Activated CD8-positive, alpha-beta memory T cell treated with anti-CD3 and anti-CD28 coated beads, Interleukin-2, amount 10 ng/mL, durations not matched to agents 7 days and 5 days (primary cell): Measurements from ENCODE around the gene LRP1B. TPM values are rescaled to one million over a fixed set of nuclear protein-coding genes. Genes with fewer than 3 reads are reported as not detected.

ENCODE experiments used
- ATAC-seq: fragments of 150-1000 bp; cut with Tn5 transposase; one replicate; pipeline ENCODE4 v1.10.0; 2021; ENCODE audit warnings: moderate library complexity
- CTCF ChIA-PET: fragments of 350-600 bp; sonication (Branson Sonifier 250); formaldehyde crosslinking; loops from one replicate; lab custom pipeline; 2021; ENCODE audit warnings: antibody characterized with exemption; lab: Charles Lee
- DNase-seq: peaks from one replicate; pipeline ENCODE4 v3.0.0-alpha.2; 2020
- H3K27ac Mint-ChIP-seq: one replicate; pipeline ENCODE4 v1.8.0; 2021; ENCODE audit warnings: mild to moderate bottlenecking, mixed read lengths
- H3K27me3 Mint-ChIP-seq: one replicate; pipeline ENCODE4 v1.8.0; 2021; ENCODE audit warnings: mixed read lengths
- H3K36me3 Mint-ChIP-seq: one replicate; pipeline ENCODE4 v1.8.0; 2021; ENCODE audit warnings: mild to moderate bottlenecking, mixed read lengths
- H3K4me1 Mint-ChIP-seq: one replicate; pipeline ENCODE4 v1.8.0; 2021; ENCODE audit warnings: mixed read lengths
- H3K4me3 Mint-ChIP-seq: one replicate; pipeline ENCODE4 v1.8.0; 2021; ENCODE audit warnings: mild to moderate bottlenecking, moderate library complexity, mixed read lengths
- H3K9me3 Mint-ChIP-seq: one replicate; pipeline ENCODE4 v1.8.0; 2022; ENCODE audit warnings: low read depth, mixed read lengths
- total RNA-seq, 2 experiments: library from RNA; stranded (reverse); gene quantifications; one replicate each; pipeline ENCODE4 v1.2.3, GENCODE V29; 2021

The LRP1B gene
- total RNA-seq, 2 experiments from 2014 or later, result not detected

DNA sequence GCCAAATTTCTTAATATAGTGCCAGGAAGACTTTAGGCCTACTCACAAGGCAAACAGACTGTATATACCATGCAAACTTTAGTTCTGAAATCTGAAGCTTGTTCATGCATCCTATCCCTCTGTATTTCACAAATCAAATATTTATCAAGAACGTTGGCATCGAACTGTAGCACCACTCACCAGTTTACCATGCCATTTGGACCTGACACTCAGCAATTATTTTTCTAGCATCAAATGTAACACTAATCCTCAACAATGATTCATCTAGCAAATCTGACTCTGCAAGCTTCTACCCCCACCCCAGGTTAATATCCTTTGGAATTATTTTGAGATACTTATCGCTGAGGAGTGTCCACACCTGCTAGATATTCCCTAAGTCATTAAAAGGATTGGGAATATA, 1506.6 kb downstream of the LRP1B start:
- no peak for DNase-seq
- CTCF ChIA-PET, result no interaction called here
- no peaks in the 10 kb centered on the region for H3K4me1 Mint-ChIP-seq
- no peak overlapping the region for H3K27ac Mint-ChIP-seq
- no peak overlapping the region for H3K4me3 Mint-ChIP-seq
- no peak for ATAC-seq
- no peaks in the 10 kb centered on the region for H3K27me3 Mint-ChIP-seq
- H3K9me3 Mint-ChIP-seq, result peaks cover 9% of the 10 kb centered on the region
- no peaks in the 10 kb centered on the region for H3K36me3 Mint-ChIP-seq

DNA sequence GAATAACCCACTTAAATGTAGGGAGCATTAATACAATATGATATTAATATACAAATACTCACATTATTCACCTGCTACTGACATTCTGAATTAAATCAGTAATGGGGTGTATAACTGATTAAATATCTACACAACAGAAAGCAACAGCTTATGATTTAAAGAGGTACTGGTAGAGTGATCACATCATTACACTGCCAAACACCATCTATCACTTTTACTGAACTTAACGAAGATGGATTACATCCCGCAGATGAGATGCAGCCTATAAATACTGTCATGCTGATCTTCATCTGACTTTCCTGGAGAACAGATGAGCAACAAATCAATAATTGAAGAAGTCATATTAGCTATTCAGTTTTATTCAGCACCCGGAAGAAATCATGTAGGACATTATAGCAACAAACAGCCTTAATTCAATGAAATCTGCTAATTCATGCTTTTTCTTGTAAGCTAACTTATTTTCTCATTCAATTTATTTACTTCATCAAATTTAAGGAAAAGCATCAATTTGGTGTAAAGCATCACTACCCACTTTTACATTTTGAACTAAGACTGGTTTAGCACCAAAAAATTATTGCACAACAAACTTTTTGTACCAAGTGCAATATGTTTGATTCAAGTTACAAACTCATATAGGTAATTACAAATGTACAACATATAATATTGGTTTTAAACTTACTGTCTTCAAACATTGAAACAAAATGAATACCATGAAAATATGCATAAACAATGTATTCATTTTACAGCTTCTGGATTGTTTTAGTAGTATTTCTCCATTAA, 1509.0 kb downstream of the LRP1B start:
- Mint-ChIP-seq H3K27ac (no peak overlapping the region), H3K36me3 (no peaks in the 10 kb centered on the region), H3K27me3 (no peaks in the 10 kb centered on the region), H3K4me1 (no peaks in the 10 kb centered on the region), H3K4me3 (no peak overlapping the region), H3K9me3 (peaks cover 2% of the 10 kb centered on the region)
- CTCF ChIA-PET, result no interaction called here
- ATAC-seq, result no peak
- DNase-seq, result no peak

DNA sequence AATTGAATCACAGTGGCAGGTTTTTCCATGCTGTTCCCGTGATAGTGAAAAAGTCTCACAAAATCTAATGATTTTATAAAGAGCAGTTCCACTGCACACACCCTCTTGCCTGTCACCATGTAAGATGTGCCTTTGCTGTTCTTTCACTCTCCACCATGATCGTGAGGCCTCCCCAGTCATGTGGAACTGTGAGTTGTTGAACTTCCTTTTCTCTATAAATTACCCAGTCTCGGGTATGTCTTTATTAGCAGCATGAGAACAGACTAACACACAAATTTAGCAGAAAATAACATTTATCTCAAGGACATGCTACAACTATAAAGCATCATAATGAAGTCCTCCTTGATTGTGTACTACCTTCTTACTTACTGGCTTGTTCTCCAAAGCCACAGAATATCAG, 1526.0 kb downstream of the LRP1B start:
- no peak overlapping the region for H3K4me3 Mint-ChIP-seq
- H3K36me3 Mint-ChIP-seq, result no peaks in the 10 kb centered on the region
- ATAC-seq (no peak), DNase-seq (no peak)
- no peaks in the 10 kb centered on the region for H3K27me3 Mint-ChIP-seq
- no peak overlapping the region for H3K27ac Mint-ChIP-seq
- no peaks in the 10 kb centered on the region for H3K4me1 Mint-ChIP-seq
- peaks cover 6% of the 10 kb centered on the region for H3K9me3 Mint-ChIP-seq
- CTCF ChIA-PET, result no interaction called here

DNA sequence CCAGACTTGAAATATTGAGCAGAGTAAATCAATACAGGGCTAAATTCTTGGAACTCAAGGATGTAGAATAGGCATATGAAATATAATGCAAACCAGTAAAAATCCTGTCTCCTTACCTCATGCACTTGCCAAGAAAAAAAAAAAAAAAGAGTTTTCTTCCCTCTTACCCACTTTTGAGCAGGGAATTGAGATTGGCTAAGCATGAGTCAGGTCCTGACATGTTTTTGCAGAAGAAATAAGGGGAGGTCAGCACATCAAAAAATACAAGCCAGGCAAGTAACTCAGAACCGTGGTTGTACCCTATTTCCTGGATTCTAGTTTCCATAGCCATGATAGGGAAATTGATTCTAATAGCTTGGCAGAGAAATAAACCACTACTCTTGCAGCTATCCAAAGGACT, 1526.7 kb downstream of the LRP1B start:
- ATAC-seq, result no peak
- Mint-ChIP-seq H3K4me1 (no peaks in the 10 kb centered on the region), H3K9me3 (peaks cover 2% of the 10 kb centered on the region), H3K36me3 (no peaks in the 10 kb centered on the region), H3K4me3 (no peak overlapping the region), H3K27me3 (no peaks in the 10 kb centered on the region), H3K27ac (no peak overlapping the region)
- no peak for DNase-seq
- CTCF ChIA-PET, result no interaction called here

DNA sequence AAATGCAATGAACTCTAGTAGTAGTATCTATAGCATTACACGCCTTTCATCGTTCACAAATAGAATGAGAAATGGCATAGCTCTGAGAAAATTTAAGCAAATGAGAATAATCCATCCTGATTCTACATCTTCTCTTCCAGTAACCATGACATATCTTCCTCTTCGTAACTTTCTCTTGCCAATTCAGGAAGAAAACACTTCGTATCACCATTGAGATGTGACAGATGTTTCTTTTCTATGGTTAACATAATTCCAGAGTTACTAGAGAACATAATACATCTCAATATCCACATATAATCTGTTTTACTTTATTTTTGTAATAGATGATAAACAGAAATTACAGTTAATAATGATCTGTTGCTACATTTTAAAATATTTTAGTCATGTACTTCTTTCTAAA, 1527.4 kb downstream of the LRP1B start:
- DNase-seq (no peak), ATAC-seq (no peak)
- CTCF ChIA-PET, result no interaction called here
- no peaks in the 10 kb centered on the region for H3K36me3 Mint-ChIP-seq
- no peak overlapping the region for H3K4me3 Mint-ChIP-seq
- H3K9me3 Mint-ChIP-seq, result peaks cover 2% of the 10 kb centered on the region
- no peaks in the 10 kb centered on the region for H3K4me1 Mint-ChIP-seq
- H3K27me3 Mint-ChIP-seq, result no peaks in the 10 kb centered on the region
- no peak overlapping the region for H3K27ac Mint-ChIP-seq

DNA sequence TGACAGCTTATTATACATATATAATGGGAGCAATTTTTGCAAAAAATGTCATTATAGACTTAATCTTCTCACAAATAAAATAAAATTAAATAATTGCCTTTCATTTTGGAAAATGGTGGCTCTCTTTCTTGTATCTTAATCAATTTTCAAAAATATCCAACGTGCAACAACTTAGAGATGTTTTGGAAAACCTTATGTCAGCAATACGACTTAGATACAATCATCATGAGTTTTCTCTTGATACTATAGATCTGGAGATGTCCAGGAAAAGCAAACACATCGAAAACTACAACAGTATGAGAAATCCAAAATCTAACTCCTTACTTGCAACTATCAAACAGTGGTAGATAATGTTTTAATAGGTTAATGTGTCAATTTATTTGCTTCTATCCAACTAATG, 1529.0 kb downstream of the LRP1B start:
- Mint-ChIP-seq H3K9me3 (peaks cover 2% of the 10 kb centered on the region), H3K4me3 (no peak overlapping the region), H3K27ac (no peak overlapping the region), H3K27me3 (no peaks in the 10 kb centered on the region), H3K4me1 (no peaks in the 10 kb centered on the region), H3K36me3 (no peaks in the 10 kb centered on the region)
- CTCF ChIA-PET, result no interaction called here
- no peak for ATAC-seq
- no peak for DNase-seq

DNA sequence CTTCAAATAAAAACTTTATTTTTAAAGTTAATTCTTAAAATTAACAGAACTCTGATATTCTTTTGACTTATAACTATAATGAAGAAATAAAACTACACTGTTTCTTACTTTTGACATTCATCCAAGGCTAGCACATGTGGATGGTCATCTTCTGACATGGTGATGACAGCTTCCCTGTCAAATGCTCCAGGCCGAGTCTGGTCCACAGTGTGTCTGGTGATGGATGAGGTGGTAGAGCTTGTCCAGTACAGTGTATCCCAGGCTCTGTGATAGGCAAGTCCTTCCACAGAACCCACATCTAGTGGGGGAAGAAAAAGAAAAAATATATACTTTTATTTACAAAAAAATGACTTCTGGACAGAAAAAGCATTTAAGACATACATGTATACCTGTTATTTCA, 1529.5 kb downstream of the LRP1B start:
- no peaks in the 10 kb centered on the region for H3K4me1 Mint-ChIP-seq
- H3K9me3 Mint-ChIP-seq, result peaks cover 3% of the 10 kb centered on the region
- ATAC-seq, result no peak
- H3K27ac Mint-ChIP-seq, result no peak overlapping the region
- H3K36me3 Mint-ChIP-seq, result no peaks in the 10 kb centered on the region
- no peak for DNase-seq
- H3K4me3 Mint-ChIP-seq, result no peak overlapping the region
- H3K27me3 Mint-ChIP-seq, result no peaks in the 10 kb centered on the region
- CTCF ChIA-PET, result no interaction called here

GRCh38 chr2:140600116-140600515, 1530.7 kb downstream of the LRP1B start:
- Mint-ChIP-seq H3K27me3 (no peaks in the 10 kb centered on the region), H3K36me3 (no peaks in the 10 kb centered on the region), H3K4me3 (no peak overlapping the region), H3K4me1 (no peaks in the 10 kb centered on the region), H3K27ac (no peak overlapping the region), H3K9me3 (peaks cover 4% of the 10 kb centered on the region)
- no peak for DNase-seq
- CTCF ChIA-PET, result no interaction called here
- ATAC-seq, result no peak

- CTCF ChIA-PET, result no interaction called here
- no peaks in the 10 kb centered on the region for H3K36me3 Mint-ChIP-seq
- no peak for ATAC-seq
- H3K4me1 Mint-ChIP-seq, result no peaks in the 10 kb centered on the region
- H3K27me3 Mint-ChIP-seq, result no peaks in the 10 kb centered on the region
- peaks cover 2% of the 10 kb centered on the region for H3K9me3 Mint-ChIP-seq
- no peak overlapping the region for H3K4me3 Mint-ChIP-seq
- no peak for DNase-seq
- H3K27ac Mint-ChIP-seq, result no peak overlapping the region
These were observed 1533.0 kb downstream of the LRP1B start for GRCh38 chr2:140597836-140598235.

DNA sequence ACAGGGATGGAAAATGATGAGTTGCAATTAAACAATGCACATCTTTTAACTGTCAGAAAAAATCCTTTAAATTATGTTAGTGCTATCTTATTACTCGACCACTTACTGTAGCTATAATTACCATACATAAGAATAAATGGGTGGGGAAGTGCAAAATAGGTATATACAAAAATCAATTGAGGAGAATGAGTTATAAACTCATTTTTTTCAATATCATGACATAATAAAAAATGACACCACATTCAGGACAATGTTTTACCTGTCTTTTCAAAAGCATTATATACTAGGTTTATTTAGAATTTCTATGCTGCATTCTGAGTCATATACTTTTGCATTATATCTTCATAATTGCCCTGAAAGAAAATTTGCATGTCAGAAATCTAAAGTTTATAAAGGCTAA, 1533.6 kb downstream of the LRP1B start:
- Mint-ChIP-seq H3K9me3 (peaks cover 2% of the 10 kb centered on the region), H3K4me3 (no peak overlapping the region), H3K27ac (no peak overlapping the region), H3K27me3 (no peaks in the 10 kb centered on the region), H3K4me1 (no peaks in the 10 kb centered on the region), H3K36me3 (no peaks in the 10 kb centered on the region)
- no peak for DNase-seq
- CTCF ChIA-PET, result no interaction called here
- no peak for ATAC-seq

GRCh38 chr2:140596447-140596846, 1534.4 kb downstream of the LRP1B start:
- Mint-ChIP-seq H3K4me3 (no peak overlapping the region), H3K36me3 (no peaks in the 10 kb centered on the region), H3K9me3 (peaks cover 2% of the 10 kb centered on the region), H3K4me1 (no peaks in the 10 kb centered on the region), H3K27ac (no peak overlapping the region), H3K27me3 (no peaks in the 10 kb centered on the region)
- DNase-seq (no peak), ATAC-seq (no peak)
- CTCF ChIA-PET, result no interaction called here

DNA sequence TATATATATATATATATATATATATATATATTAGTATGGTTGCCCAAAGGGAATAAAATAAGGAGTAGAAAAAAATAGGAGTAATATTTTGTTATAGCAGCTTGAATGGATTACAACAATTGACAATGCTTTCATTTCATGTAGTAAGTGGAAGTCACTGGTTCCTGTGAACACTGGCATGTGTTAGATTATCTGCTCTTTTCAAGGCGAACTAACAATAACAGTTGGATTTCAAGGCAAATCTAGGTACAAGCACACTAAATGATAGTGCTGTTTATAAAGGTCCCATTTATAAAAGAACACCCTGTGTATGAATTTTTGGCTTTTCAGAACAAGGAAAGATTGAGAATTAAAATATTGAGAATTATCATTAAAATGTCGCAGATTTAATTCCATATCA, 1535.7 kb downstream of the LRP1B start:
- CTCF ChIA-PET, result no interaction called here
- Mint-ChIP-seq H3K36me3 (no peaks in the 10 kb centered on the region), H3K27ac (no peak overlapping the region), H3K4me1 (no peaks in the 10 kb centered on the region), H3K9me3 (peaks cover 2% of the 10 kb centered on the region), H3K27me3 (no peaks in the 10 kb centered on the region), H3K4me3 (no peak overlapping the region)
- no peak for ATAC-seq
- no peak for DNase-seq

GRCh38 chr2:140593132-140593531, 1537.7 kb downstream of the LRP1B start:
- no peaks in the 10 kb centered on the region for H3K27me3 Mint-ChIP-seq

GRCh38 chr2:140589696-140590095, 1541.1 kb downstream of the LRP1B start:
- no peak for ATAC-seq
- Mint-ChIP-seq H3K9me3 (peaks cover 5% of the 10 kb centered on the region), H3K4me3 (no peak overlapping the region), H3K27me3 (no peaks in the 10 kb centered on the region), H3K27ac (no peak overlapping the region), H3K36me3 (no peaks in the 10 kb centered on the region), H3K4me1 (no peaks in the 10 kb centered on the region)
- no peak for DNase-seq
- CTCF ChIA-PET, result no interaction called here

More at GRCh38 chr2:140593132-140593531, 1537.7 kb downstream of the LRP1B start:
- no peaks in the 10 kb centered on the region for H3K36me3 Mint-ChIP-seq
- no peak overlapping the region for H3K4me3 Mint-ChIP-seq
- no peak for ATAC-seq
- H3K27ac Mint-ChIP-seq, result no peak overlapping the region
- no peaks in the 10 kb centered on the region for H3K4me1 Mint-ChIP-seq
- no peak for DNase-seq
- CTCF ChIA-PET, result no interaction called here
- peaks cover 2% of the 10 kb centered on the region for H3K9me3 Mint-ChIP-seq
